CD4-positive, alpha-beta memory T cell (primary cell): Measurements from ENCODE around the gene POU2AF3. TPM values are rescaled to one million over a fixed set of nuclear protein-coding genes. Genes with fewer than 3 reads are reported as not detected.

Experiments
- CTCF ChIA-PET: fragments of 350-600 bp; sonication (Branson Sonifier 250); formaldehyde crosslinking; loops from one replicate; lab custom pipeline; 2021; ENCODE audit warnings: inconsistent platforms; ENCODE audit not compliant: partially characterized antibody; lab: Charles Lee
- POLR2A ChIA-PET: fragments of 350-600 bp; sonication (Branson Sonifier 250); formaldehyde crosslinking; loops from one replicate; lab custom pipeline; 2021; ENCODE audit not compliant: partially characterized antibody; lab: Charles Lee
- DNase-seq, 5 donors: peaks; one replicate each; pipeline versions ENCODE4 v3.0.0 to v3.0.0-alpha.2; 2020 to 2022; ENCODE audit warnings: mixed read lengths in 1 of 5
- H3K27ac ChIP-seq: one replicate; pipeline ENCODE4 v1.7.0; 2013; ENCODE audit warnings: low read depth, low read length
- H3K27me3 ChIP-seq: 2 replicates; pipeline ENCODE4 v1.7.0; 2013; ENCODE audit warnings: mild to moderate bottlenecking, low read length, moderate library complexity; ENCODE audit not compliant: insufficient read depth
- H3K36me3 ChIP-seq: 2 replicates; pipeline ENCODE4 v1.7.0; 2013; ENCODE audit warnings: mild to moderate bottlenecking, low read length, moderate library complexity; ENCODE audit not compliant: insufficient read depth
- H3K4me1 ChIP-seq: 2 replicates; pipeline ENCODE4 v1.7.0; 2013; ENCODE audit warnings: mild to moderate bottlenecking, low read length, moderate library complexity; ENCODE audit not compliant: insufficient read depth
- H3K4me3 ChIP-seq, 2 donors: one replicate each; pipeline ENCODE4 v1.7.0; 2013; ENCODE audit warnings: low read length in 2 of 2, mild to moderate bottlenecking in 1 of 2
- H3K9me3 ChIP-seq, 2 donors: one replicate each; pipeline ENCODE4 v1.7.0; 2013; ENCODE audit warnings: low read length in 2 of 2, control low read depth in 1 of 2; ENCODE audit not compliant: control insufficient read depth in 1 of 2
- H3K27ac Mint-ChIP-seq, 7 donors: one replicate each; pipeline ENCODE4 v1.8.0; 2020 to 2021; ENCODE audit warnings: mixed read lengths in 7 of 7, mild to moderate bottlenecking in 6 of 7, inconsistent platforms in 3 of 7, moderate library complexity in 3 of 7
- H3K27me3 Mint-ChIP-seq, 2 donors: one replicate each; pipeline ENCODE4 v1.8.0; 2020 to 2021; ENCODE audit warnings: mixed read lengths in 2 of 2
- H3K36me3 Mint-ChIP-seq, 2 donors: one replicate each; pipeline ENCODE4 v1.8.0; 2020 to 2021; ENCODE audit warnings: mixed read lengths in 2 of 2, inconsistent platforms in 1 of 2, mild to moderate bottlenecking in 1 of 2
- H3K4me1 Mint-ChIP-seq, 4 donors: one replicate each; pipeline ENCODE4 v1.8.0; 2020 to 2021; ENCODE audit warnings: mixed read lengths in 4 of 4, mild to moderate bottlenecking in 1 of 4
- H3K4me3 Mint-ChIP-seq, 8 donors: one replicate each; pipeline ENCODE4 v1.8.0; 2020 to 2021; ENCODE audit warnings: mixed read lengths in 8 of 8, mild to moderate bottlenecking in 7 of 8, moderate library complexity in 6 of 8, inconsistent platforms in 3 of 8
- H3K9me3 Mint-ChIP-seq, 8 donors: one replicate each; pipeline ENCODE4 v1.8.0; 2020 to 2021; ENCODE audit warnings: mixed read lengths in 8 of 8, mild to moderate bottlenecking in 5 of 8, inconsistent platforms in 3 of 8, moderate library complexity in 1 of 8
- intact Hi-C: fragments of 100-400 bp; cut with micrococcal nuclease; formaldehyde crosslinking; loops from one replicate; pipeline ENCODE4 v1.15.1; 2023
- polyA plus RNA-seq, 2 donors: library from polyadenylated mRNA; unstranded; fragments of 300-500 nt; fragmentation: Illumina TruSeq; gene quantifications; one replicate each; pipeline ENCODE4 v1.2.3, GENCODE V29; 2021
- total RNA-seq, 2 experiments: library from RNA; stranded (reverse); gene quantifications; one replicate each; pipeline ENCODE4 v1.2.3, GENCODE V29; 2021

POU2AF3 gene
- total and polyA plus RNA-seq, 4 experiments from 2014 or later: not detected

- Histone ChIP-seq H3K27me3 (no peaks in the 10 kb centered on the region), H3K4me1 (no peaks in the 10 kb centered on the region), H3K9me3 (no peaks in the 10 kb centered on the region), H3K36me3 (no peaks in the 10 kb centered on the region), H3K27ac (no peak overlapping the region), H3K4me3 (no peak overlapping the region)
- ChIA-PET POLR2A (no interaction called here), CTCF (no interaction called here)
- no peaks in the 10 kb centered on the region for H3K36me3 Mint-ChIP-seq
- H3K4me1 Mint-ChIP-seq: no peaks in the 10 kb centered on the region
- peaks cover 0 to 8% of the 10 kb centered on the region in 2 donors for H3K27me3 Mint-ChIP-seq
- intact Hi-C loops: no loop called here
- no peaks in the 10 kb centered on the region for H3K9me3 Mint-ChIP-seq
- no peak for DNase-seq
- no peak overlapping the region for H3K27ac Mint-ChIP-seq
- H3K4me3 Mint-ChIP-seq: no peak overlapping the region
Observed at GRCh38 chr11:111329306-111330204, 31.2 kb downstream of the POU2AF3 start.

GRCh38 chr11:111330234-111330893, 32.0 kb downstream of the POU2AF3 start:
- intact Hi-C loops: no loop called here
- H3K27ac Mint-ChIP-seq: no peak overlapping the region
- no peaks in the 10 kb centered on the region for H3K9me3 Mint-ChIP-seq
- POLR2A ChIA-PET: no interaction called here
- H3K36me3 Mint-ChIP-seq: no peaks in the 10 kb centered on the region
- peaks cover 0 to 8% of the 10 kb centered on the region in 2 donors for H3K27me3 Mint-ChIP-seq
- CTCF ChIA-PET: no interaction called here
- H3K27ac ChIP-seq: no peak overlapping the region
- H3K4me1 ChIP-seq: no peaks in the 10 kb centered on the region
- DNase-seq: no peak
- no peaks in the 10 kb centered on the region for H3K36me3 ChIP-seq
- no peaks in the 10 kb centered on the region for H3K9me3 ChIP-seq
- no peaks in the 10 kb centered on the region for H3K27me3 ChIP-seq
- no peaks in the 10 kb centered on the region for H3K4me1 Mint-ChIP-seq
- H3K4me3 Mint-ChIP-seq: no peak overlapping the region
- no peak overlapping the region for H3K4me3 ChIP-seq

GRCh38 chr11:111331711-111332479, 33.5 kb downstream of the POU2AF3 start:
- H3K4me1 Mint-ChIP-seq: no peaks in the 10 kb centered on the region
- Histone ChIP-seq H3K9me3 (no peaks in the 10 kb centered on the region), H3K4me1 (no peaks in the 10 kb centered on the region), H3K4me3 (no peak overlapping the region), H3K27ac (no peak overlapping the region), H3K36me3 (no peaks in the 10 kb centered on the region), H3K27me3 (no peaks in the 10 kb centered on the region)
- no peaks in the 10 kb centered on the region for H3K9me3 Mint-ChIP-seq
- ChIA-PET CTCF (no interaction called here), POLR2A (no interaction called here)
- no peak for DNase-seq
- intact Hi-C loops: no loop called here
- H3K4me3 Mint-ChIP-seq: no peak overlapping the region
- H3K36me3 Mint-ChIP-seq: no peaks in the 10 kb centered on the region
- H3K27me3 Mint-ChIP-seq: peaks cover 0 to 5% of the 10 kb centered on the region in 2 donors
- H3K27ac Mint-ChIP-seq: no peak overlapping the region

- H3K27me3 ChIP-seq: no peaks in the 10 kb centered on the region
- H3K4me3 ChIP-seq: no peak overlapping the region
- CTCF ChIA-PET: interaction anchor here (1.5 kb wide), 1 partner anchor 90 kb away, joined by 3 read pairs; no protein-coding TSS in a partner anchor
- H3K36me3 ChIP-seq: no peaks in the 10 kb centered on the region
- no peak for DNase-seq
- Mint-ChIP-seq H3K4me1 (no peaks in the 10 kb centered on the region), H3K36me3 (peaks cover 2 to 4% of the 10 kb centered on the region in 2 donors), H3K4me3 (no peak overlapping the region), H3K27me3 (peaks cover 4 to 7% of the 10 kb centered on the region in 2 donors), H3K27ac (no peak overlapping the region), H3K9me3 (peaks cover 0 to 12% (median 5%) of the 10 kb centered on the region in 8 donors)
- H3K9me3 ChIP-seq: no peaks in the 10 kb centered on the region
- H3K27ac ChIP-seq: no peak overlapping the region
- no peaks in the 10 kb centered on the region for H3K4me1 ChIP-seq
- intact Hi-C loops: no loop called here
- POLR2A ChIA-PET: no interaction called here
Observed at GRCh38 chr11:111334532-111335502, 36.5 kb downstream of the POU2AF3 start.

GRCh38 chr11:111335549-111335948, 37.2 kb downstream of the POU2AF3 start:
- H3K27me3 ChIP-seq: no peaks in the 10 kb centered on the region
- Mint-ChIP-seq H3K4me1 (no peaks in the 10 kb centered on the region), H3K27ac (no peak overlapping the region), H3K27me3 (peaks cover 4 to 9% of the 10 kb centered on the region in 2 donors), H3K9me3 (peaks cover 0 to 16% (median 9%) of the 10 kb centered on the region in 8 donors), H3K4me3 (no peak overlapping the region), H3K36me3 (peaks cover 2 to 7% of the 10 kb centered on the region in 2 donors)
- H3K4me1 ChIP-seq: no peaks in the 10 kb centered on the region
- DNase-seq: no peak
- no peaks in the 10 kb centered on the region for H3K9me3 ChIP-seq
- POLR2A ChIA-PET: no interaction called here
- no peak overlapping the region for H3K27ac ChIP-seq
- CTCF ChIA-PET: no interaction called here
- H3K36me3 ChIP-seq: no peaks in the 10 kb centered on the region
- intact Hi-C loops: no loop called here
- H3K4me3 ChIP-seq: no peak overlapping the region

- H3K4me1 Mint-ChIP-seq: no peaks in the 10 kb centered on the region
- ChIA-PET POLR2A (no interaction called here), CTCF (no interaction called here)
- intact Hi-C loops: no loop called here
- no peak overlapping the region for H3K4me3 Mint-ChIP-seq
- peaks cover 2 to 7% of the 10 kb centered on the region in 2 donors for H3K36me3 Mint-ChIP-seq
- no peak overlapping the region for H3K27ac Mint-ChIP-seq
- H3K4me3 ChIP-seq: no peak overlapping the region
- peaks cover 0 to 16% (median 11%) of the 10 kb centered on the region in 8 donors for H3K9me3 Mint-ChIP-seq
- no peaks in the 10 kb centered on the region for H3K36me3 ChIP-seq
- DNase-seq: no peak
- H3K27me3 ChIP-seq: no peaks in the 10 kb centered on the region
- H3K27me3 Mint-ChIP-seq: peaks cover 4 to 9% of the 10 kb centered on the region in 2 donors
- no peaks in the 10 kb centered on the region for H3K9me3 ChIP-seq
- no peaks in the 10 kb centered on the region for H3K4me1 ChIP-seq
- no peak overlapping the region for H3K27ac ChIP-seq
Observed at GRCh38 chr11:111336062-111336461, 37.7 kb downstream of the POU2AF3 start.
